Activated CD4-positive, alpha-beta T cell treated with anti-CD3 and anti-CD28 coated beads, Interleukin-2, amount 10 ng/mL, durations not matched to agents 7 days and 5 days (primary cell): Measurements from ENCODE around the gene TTI1. TPM values are rescaled to one million over a fixed set of nuclear protein-coding genes. Genes with fewer than 3 reads are reported as not detected.
"Not testable (repeated sequence)": the region's sequence is repeated elsewhere in the genome, so short reads cannot be mapped to it uniquely, and the experiment has no call there.

Experiments
- CTCF ChIA-PET: fragments of 350-600 bp; sonication (Branson Sonifier 250); formaldehyde crosslinking; loops from one replicate; lab custom pipeline; 2021; ENCODE audit warnings: antibody characterized with exemption; lab: Charles Lee
- POLR2A ChIA-PET: fragments of 350-600 bp; sonication (Branson Sonifier 250); formaldehyde crosslinking; loops from one replicate; lab custom pipeline; 2021; ENCODE audit warnings: antibody characterized with exemption; lab: Charles Lee
- DNase-seq: peaks from one replicate; pipeline ENCODE4 v3.0.0-alpha.2; 2020
- H3K27ac Mint-ChIP-seq: one replicate; pipeline ENCODE4 v1.8.0; 2021; ENCODE audit warnings: mild to moderate bottlenecking, moderate library complexity, mixed read lengths
- H3K27me3 Mint-ChIP-seq: one replicate; pipeline ENCODE4 v1.8.0; 2021; ENCODE audit warnings: mixed read lengths
- H3K36me3 Mint-ChIP-seq: one replicate; pipeline ENCODE4 v1.8.0; 2021; ENCODE audit warnings: low read depth, mixed read lengths
- H3K4me1 Mint-ChIP-seq: one replicate; pipeline ENCODE4 v1.8.0; 2021; ENCODE audit warnings: mixed read lengths
- H3K4me3 Mint-ChIP-seq: one replicate; pipeline ENCODE4 v1.8.0; 2021; ENCODE audit warnings: mild to moderate bottlenecking, moderate library complexity, mixed read lengths
- H3K9me3 Mint-ChIP-seq: one replicate; pipeline ENCODE4 v1.8.0; 2021; ENCODE audit warnings: mixed read lengths
- total RNA-seq, 2 experiments: library from RNA; stranded (reverse); gene quantifications; one replicate each; pipeline ENCODE4 v1.2.3, GENCODE V29; 2021

Gene TTI1
- total RNA-seq, 2 experiments from 2014 or later: 30.2 to 32.4 TPM

DNA sequence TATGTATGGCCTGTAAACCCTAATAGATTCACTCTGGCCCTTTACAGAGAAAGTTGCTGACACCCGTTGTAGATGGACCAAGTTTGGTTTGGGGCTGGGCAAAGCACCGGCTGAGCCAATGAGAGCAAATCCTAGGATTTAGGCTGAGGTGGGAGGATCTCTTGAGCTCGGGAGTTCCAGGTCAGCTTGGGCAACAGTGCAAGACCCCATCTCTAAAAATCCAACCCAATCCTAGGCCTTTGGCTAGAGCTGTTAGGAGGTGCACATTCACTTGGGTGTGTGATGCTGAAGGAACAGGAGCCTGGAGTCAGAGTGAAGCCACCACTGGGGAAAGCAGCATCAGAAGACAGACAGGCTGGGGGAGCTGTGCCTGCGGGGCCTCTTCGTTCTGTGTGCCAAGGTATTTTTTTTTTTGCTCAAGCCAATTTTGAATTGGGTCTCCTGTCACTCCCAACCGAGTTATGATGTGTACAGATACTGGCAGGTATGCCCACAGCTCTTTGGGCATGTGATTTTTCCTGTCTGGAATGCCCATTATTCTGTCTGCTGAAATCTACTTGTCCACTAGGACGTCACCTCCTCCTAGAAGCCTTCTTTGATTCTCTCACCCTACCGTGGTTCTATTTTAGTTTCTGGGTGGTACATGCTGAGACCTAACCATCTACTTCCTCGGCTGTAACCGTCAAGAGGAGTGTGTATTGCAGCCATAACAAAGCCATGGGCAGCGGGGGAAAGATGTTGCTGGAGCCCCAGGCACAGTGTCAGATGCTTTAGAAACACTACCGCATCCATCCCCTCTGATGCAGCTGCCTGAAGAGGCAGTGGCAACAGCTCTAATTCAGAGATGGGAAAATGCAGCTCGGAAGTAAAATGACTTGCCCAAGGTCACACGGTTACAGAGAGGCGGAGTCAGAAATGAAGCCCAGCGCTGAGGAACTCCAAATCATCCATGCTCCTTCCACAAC lies 54.0 kb downstream of the TTI1 start:
- ChIA-PET CTCF (interaction anchor here (0.7 kb wide), 2 partner anchors 50 to 244 kb away, joined by 3 read pairs; no protein-coding TSS in a partner anchor), POLR2A (no interaction called here)
- no peak for DNase-seq
- H3K4me3 Mint-ChIP-seq: no peak overlapping the region
- H3K36me3 Mint-ChIP-seq: peaks cover 8% of the 10 kb centered on the region
- no peak overlapping the region for H3K27ac Mint-ChIP-seq
- no peaks in the 10 kb centered on the region for H3K27me3 Mint-ChIP-seq
- H3K9me3 Mint-ChIP-seq: no peaks in the 10 kb centered on the region
- H3K4me1 Mint-ChIP-seq: peaks cover 14% of the 10 kb centered on the region

DNA sequence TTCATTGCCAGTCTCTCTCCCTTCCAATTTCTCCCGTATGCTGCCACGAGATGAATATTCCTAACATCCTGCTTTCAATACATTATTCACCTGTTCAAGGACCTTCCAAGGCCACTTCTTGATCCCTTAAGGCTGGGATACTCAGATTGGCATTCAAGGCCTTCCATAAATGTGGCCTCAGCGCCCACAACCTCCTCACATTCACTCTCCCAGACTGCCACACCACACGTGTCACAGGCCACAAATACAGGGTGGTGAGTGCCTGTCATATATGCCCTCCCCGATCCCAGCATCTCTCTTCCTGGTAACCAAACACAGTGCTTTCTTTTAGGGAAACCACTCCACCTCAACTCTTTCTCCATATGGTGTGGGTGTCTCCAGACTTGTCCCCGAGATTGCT lies 55.5 kb downstream of the TTI1 start:
- POLR2A ChIA-PET: no interaction called here
- H3K27ac Mint-ChIP-seq: no peak overlapping the region
- DNase-seq: no peak
- no peaks in the 10 kb centered on the region for H3K9me3 Mint-ChIP-seq
- no peaks in the 10 kb centered on the region for H3K27me3 Mint-ChIP-seq
- H3K4me1 Mint-ChIP-seq: peaks cover 14% of the 10 kb centered on the region
- H3K4me3 Mint-ChIP-seq: no peak overlapping the region
- CTCF ChIA-PET: interaction anchor here (0.6 kb wide), 1 partner anchor 72 kb away, joined by 3 read pairs; no protein-coding TSS in a partner anchor
- peaks cover 7% of the 10 kb centered on the region for H3K36me3 Mint-ChIP-seq

DNA sequence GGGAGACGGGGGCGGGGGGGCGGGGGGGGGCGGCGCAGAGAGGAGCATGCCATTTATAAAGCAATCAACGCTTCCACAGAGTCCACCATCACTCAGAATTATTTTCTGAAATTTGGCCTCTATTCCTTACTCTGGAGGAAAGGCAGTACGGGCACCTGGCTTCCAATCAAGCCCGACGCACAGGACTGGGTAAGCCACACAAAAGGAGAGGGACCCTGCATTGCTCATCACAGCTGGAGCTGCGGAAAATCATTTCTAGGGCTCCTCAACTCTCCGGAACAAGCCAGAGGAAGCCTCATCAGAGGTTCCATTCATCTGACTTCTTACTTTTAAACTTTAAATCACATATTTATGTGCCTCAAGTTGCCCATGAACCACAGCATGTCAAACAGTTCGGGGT lies 55.9 kb downstream of the TTI1 start:
- peaks cover 3% of the 10 kb centered on the region for H3K36me3 Mint-ChIP-seq
- no peak overlapping the region for H3K4me3 Mint-ChIP-seq
- H3K27ac Mint-ChIP-seq: no peak overlapping the region
- POLR2A ChIA-PET: no interaction called here
- DNase-seq: no peak
- no peaks in the 10 kb centered on the region for H3K9me3 Mint-ChIP-seq
- H3K27me3 Mint-ChIP-seq: no peaks in the 10 kb centered on the region
- CTCF ChIA-PET: no interaction called here
- H3K4me1 Mint-ChIP-seq: peaks cover 14% of the 10 kb centered on the region

- Mint-ChIP-seq H3K27ac (no peak overlapping the region), H3K9me3 (no peaks in the 10 kb centered on the region), H3K36me3 (peaks cover 2% of the 10 kb centered on the region), H3K4me1 (peaks cover 14% of the 10 kb centered on the region), H3K27me3 (no peaks in the 10 kb centered on the region), H3K4me3 (no peak overlapping the region)
- DNase-seq: no peak
- ChIA-PET CTCF (interaction anchor here (0.6 kb wide), 1 partner anchor 412 kb away, joined by 3 read pairs; no protein-coding TSS in a partner anchor), POLR2A (no interaction called here)
These were observed 56.4 kb downstream of the TTI1 start for GRCh38 chr20:37976887-37977286.

- Mint-ChIP-seq H3K9me3 (no peaks in the 10 kb centered on the region), H3K4me1 (peaks cover 14% of the 10 kb centered on the region), H3K4me3 (no peak overlapping the region), H3K27ac (no peak overlapping the region), H3K36me3 (peaks cover 2% of the 10 kb centered on the region), H3K27me3 (no peaks in the 10 kb centered on the region)
- DNase-seq: no peak
- CTCF ChIA-PET: no interaction called here
- POLR2A ChIA-PET: no interaction called here
These were observed 60.0 kb downstream of the TTI1 start for GRCh38 chr20:37973059-37973910.

GRCh38 chr20:37972256-37973058 lies 60.8 kb downstream of the TTI1 start:
- no peak overlapping the region for H3K27ac Mint-ChIP-seq
- H3K36me3 Mint-ChIP-seq: peaks cover 2% of the 10 kb centered on the region
- no peak for DNase-seq
- ChIA-PET POLR2A (no interaction called here), CTCF (no interaction called here)
- no peaks in the 10 kb centered on the region for H3K9me3 Mint-ChIP-seq
- peaks cover 8% of the 10 kb centered on the region for H3K4me1 Mint-ChIP-seq
- H3K27me3 Mint-ChIP-seq: no peaks in the 10 kb centered on the region
- H3K4me3 Mint-ChIP-seq: no peak overlapping the region

- H3K36me3 Mint-ChIP-seq: peaks cover 2% of the 10 kb centered on the region
- ChIA-PET CTCF (no interaction called here), POLR2A (no interaction called here)
- no peaks in the 10 kb centered on the region for H3K9me3 Mint-ChIP-seq
- H3K4me3 Mint-ChIP-seq: no peak overlapping the region
- DNase-seq: no peak
- no peak overlapping the region for H3K27ac Mint-ChIP-seq
- H3K27me3 Mint-ChIP-seq: peaks cover 4% of the 10 kb centered on the region
- H3K4me1 Mint-ChIP-seq: peaks cover 4% of the 10 kb centered on the region
These were observed 61.6 kb downstream of the TTI1 start for GRCh38 chr20:37971561-37972127.

- peaks cover 5% of the 10 kb centered on the region for H3K9me3 Mint-ChIP-seq
- ChIA-PET CTCF (no interaction called here), POLR2A (no interaction called here)
- no peak for DNase-seq
- H3K27me3 Mint-ChIP-seq: peaks cover 8% of the 10 kb centered on the region
- H3K4me1 Mint-ChIP-seq: no peaks in the 10 kb centered on the region
- no peak overlapping the region for H3K4me3 Mint-ChIP-seq
- H3K27ac Mint-ChIP-seq: no peak overlapping the region
- peaks cover 2% of the 10 kb centered on the region for H3K36me3 Mint-ChIP-seq
These were observed 62.4 kb downstream of the TTI1 start for GRCh38 chr20:37970856-37971245.

DNA sequence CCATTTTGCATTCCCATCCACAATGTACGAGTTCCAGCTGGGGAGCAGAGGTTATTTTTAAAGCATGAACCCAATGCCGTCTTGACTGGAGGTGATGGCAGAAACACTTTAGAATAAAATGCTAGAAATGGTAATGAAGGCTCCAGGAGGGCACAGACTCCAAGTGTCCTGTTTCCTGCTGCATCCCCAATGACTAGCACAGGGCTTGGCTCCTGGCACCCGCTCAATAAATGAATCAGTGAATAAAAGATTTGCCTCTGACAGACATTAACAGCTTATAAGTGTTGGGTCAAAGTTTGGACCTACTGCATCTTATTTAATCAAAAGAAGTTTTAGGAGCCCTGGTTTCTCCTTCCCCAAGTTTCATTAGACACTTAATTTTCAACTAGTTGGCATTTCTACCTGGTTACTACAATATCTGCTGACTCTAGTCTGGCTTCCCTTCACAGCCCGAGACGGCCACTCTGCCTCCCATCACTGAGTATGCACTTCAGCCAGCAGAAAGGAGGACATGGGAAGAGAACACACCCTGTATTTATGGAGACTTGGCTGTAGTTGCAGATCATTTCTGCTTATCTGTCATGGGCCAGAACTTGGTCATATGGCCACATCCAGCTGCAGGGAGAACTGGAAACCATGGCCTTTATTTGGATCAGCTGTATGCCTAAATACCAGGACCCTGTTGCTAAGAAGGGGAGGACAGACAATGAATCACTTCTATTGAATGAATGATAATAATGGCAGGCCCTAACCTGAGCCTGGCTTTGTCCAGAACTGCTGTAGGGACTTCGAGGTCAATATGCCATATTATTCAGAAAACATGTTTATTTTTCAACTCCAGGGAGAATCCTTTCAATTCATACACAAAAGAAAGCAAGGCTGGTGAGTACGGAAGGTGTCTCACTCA lies 63.1 kb downstream of the TTI1 start:
- no peak for DNase-seq
- no peaks in the 10 kb centered on the region for H3K4me1 Mint-ChIP-seq
- peaks cover 2% of the 10 kb centered on the region for H3K36me3 Mint-ChIP-seq
- ChIA-PET POLR2A (no interaction called here), CTCF (no interaction called here)
- peaks cover 9% of the 10 kb centered on the region for H3K27me3 Mint-ChIP-seq
- no peak overlapping the region for H3K4me3 Mint-ChIP-seq
- H3K9me3 Mint-ChIP-seq: peaks cover 5% of the 10 kb centered on the region
- H3K27ac Mint-ChIP-seq: no peak overlapping the region

GRCh38 chr20:37968841-37969401 lies 64.3 kb downstream of the TTI1 start:
- H3K27ac Mint-ChIP-seq: no peak overlapping the region
- H3K9me3 Mint-ChIP-seq: peaks cover 5% of the 10 kb centered on the region
- H3K27me3 Mint-ChIP-seq: peaks cover 19% of the 10 kb centered on the region
- H3K4me1 Mint-ChIP-seq: no peaks in the 10 kb centered on the region
- ChIA-PET CTCF (no interaction called here), POLR2A (no interaction called here)
- no peak overlapping the region for H3K4me3 Mint-ChIP-seq
- peaks cover 2% of the 10 kb centered on the region for H3K36me3 Mint-ChIP-seq
- no peak for DNase-seq

DNA sequence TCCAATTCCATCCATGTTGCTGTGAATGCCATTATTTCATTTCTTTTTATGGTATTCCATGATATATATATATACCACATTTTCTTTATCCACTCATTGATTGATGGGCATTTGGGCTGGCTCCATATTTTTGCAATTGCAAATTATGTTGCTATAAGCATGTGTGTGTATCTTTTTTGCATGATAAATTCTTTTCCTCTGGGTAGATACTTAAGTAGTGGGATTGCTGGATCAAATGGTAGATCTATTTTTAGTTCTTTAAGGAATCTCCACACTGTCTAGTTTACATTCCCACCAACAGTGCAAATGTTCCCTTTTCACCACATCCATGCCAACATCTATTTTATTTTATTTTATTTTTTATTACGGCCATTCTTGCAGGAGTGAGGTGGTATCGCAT lies 69.8 kb downstream of the TTI1 start:
- H3K36me3 Mint-ChIP-seq, H3K27ac Mint-ChIP-seq, H3K9me3 Mint-ChIP-seq, POLR2A ChIA-PET, DNase-seq, CTCF ChIA-PET, H3K4me3 Mint-ChIP-seq, H3K4me1 Mint-ChIP-seq: not testable (repeated sequence)
- H3K27me3 Mint-ChIP-seq: peaks cover 27% of the 10 kb centered on the region
